Fibroblast of skin of scalp (primary cell): ENCODE results near the gene CDK14.
"Not testable (repeated sequence)": the region's sequence is repeated elsewhere in the genome, so short reads cannot be mapped to it uniquely, and the experiment has no call there.

Source experiments
- DNase-seq: peaks from one replicate; pipeline ENCODE4 v3.0.0-alpha.2; 2013

The CDK14 gene

DNA sequence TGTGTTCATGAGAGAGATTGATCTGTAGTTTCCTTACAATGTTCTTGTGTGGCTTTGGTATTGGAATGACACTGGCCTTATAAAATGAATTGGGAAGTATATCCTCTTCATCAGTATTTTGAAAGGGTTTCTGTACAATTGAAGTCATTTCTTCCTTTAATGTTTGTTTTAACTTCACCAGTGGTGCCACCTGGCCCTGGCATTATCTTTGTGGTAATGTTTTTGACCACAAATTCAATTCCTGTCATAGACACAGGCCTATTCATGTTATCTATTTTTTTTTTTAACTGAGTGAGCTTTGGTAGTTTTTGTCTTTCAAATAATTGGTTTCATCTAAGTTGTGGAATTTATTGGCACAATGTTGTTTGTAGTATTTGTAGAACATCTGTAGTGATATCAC, 127.7 kb downstream of the CDK14 start:
- no peak for DNase-seq

DNA sequence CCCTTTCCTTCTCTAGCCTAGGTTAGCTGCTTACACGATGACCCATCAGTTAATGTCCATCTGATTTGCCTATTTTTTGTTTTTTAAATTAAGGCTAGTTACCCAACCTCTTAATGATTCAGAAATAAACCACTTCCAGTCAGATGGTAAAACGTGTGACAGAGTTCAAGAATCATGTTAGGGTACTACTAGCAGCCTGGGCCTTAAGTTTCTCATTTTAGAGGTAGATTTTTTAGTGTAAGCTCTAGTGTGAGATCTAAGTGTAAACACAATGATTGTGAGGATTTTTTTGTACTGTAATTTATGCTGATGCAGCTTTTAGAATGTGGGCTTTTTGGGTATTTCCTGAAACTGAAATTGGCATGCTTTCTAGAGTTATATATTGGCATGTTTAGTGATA, 130.0 kb downstream of the CDK14 start:
- no peak for DNase-seq

DNA sequence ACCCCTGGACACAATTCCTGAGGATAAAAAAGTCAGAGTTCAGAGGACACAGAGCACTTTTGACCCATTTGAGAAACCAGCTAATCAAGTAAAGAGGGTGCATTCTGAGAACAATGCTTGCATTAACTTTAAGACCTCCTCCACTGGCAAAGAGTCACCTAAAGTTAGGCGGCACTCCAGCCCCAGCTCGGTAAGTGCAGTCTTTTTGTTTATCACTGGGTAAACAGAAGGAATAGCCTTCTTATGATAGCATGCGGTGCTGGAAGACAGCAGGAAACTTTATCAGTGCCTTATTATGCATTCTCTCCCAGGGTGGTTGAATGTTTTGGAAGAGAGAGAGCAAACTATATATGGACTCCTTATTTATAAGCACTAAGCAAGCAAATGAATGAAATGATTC, 130.5 kb downstream of the CDK14 start:
- peak; percentile 17 for DNase-seq

DNA sequence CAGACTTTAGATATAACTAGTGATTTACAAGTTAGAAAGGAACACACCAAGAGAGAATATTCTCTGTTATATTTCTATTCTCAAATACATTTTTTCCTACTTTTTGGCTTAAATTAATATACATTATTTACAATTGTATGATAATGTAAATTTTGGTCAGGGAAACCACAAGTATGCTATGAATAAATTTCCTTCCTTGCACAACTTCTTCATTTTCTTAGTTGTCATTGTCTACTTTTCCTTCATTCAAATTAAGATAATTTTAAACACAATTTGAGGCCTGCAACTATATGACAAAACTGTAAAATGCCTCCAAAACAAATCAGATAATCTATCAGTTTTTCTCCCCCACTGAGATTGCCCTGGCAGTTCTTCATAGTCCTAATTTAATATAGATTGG, 131.3 kb downstream of the CDK14 start:
- DNase-seq: no peak

DNA sequence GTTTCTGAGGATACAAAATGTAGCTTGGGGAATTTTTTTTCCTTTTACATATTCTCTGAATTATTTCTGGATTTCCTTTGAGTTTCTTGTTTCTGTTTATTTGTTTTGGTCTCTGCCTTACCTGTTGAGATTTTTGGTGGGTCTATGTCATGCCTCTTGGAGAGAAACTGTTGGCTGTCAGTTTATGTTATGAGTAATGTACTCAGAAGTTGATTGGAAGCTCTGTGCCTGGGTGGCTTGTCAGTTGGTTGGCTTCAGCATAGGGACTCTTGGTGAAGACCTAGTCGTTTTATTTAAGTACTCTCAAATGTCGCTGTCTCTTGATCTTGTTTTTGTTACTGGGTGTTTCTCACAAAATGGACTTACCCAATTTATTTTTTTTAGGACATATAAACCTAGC, 132.4 kb downstream of the CDK14 start:
- no peak for DNase-seq

DNA sequence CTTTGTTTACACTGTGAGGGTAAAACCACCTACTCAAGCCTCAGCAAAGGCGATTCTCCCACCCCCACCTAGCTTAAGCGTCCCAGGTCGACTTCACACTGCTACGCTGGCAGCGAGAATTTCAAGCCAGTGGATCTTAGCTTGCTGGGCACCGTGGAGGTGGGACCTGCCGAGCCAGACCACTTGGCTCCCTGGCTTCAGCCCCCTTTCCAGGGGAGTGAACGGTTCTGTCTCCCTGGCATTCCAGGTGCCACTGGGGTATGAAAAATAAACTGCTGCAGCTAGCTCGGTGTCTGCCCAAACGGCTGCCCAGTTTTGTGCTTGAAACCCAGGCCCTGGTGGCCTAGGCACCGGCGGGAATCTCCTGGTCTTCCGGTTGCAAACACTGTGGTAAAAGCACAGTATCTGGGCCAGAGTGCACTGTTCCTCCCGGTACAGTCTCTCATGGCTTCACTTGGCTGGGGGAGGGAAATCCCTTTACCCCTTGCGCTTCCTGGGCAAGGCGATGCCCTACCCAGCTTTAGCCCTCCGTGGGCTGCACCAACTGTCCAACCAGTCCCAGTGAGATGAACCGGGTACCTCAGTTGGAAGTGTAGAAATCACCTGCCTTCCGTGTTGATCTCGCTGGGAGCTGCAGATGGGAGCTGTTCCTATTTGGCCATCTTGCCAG, 139.6 kb downstream of the CDK14 start:
- not testable (repeated sequence) for DNase-seq

DNA sequence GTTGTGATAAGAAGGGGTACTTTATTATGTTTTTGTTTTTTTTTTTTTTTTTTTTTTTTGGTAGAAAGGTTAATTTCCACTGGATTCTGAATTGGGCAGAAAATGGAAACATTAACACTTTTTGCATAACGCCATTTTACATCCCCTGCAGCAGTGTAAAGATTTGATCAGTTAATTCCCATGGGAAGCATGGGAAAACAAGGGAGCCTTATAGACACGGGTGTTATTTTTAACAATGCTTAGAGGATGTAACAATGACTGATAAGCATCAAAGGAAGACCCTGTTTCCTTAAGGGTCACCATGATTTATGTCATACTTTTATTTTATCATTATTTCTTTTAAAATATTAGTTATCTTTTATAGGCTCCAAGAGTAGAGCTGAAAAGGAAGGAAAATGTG, 140.2 kb downstream of the CDK14 start:
- DNase-seq: no peak

DNA sequence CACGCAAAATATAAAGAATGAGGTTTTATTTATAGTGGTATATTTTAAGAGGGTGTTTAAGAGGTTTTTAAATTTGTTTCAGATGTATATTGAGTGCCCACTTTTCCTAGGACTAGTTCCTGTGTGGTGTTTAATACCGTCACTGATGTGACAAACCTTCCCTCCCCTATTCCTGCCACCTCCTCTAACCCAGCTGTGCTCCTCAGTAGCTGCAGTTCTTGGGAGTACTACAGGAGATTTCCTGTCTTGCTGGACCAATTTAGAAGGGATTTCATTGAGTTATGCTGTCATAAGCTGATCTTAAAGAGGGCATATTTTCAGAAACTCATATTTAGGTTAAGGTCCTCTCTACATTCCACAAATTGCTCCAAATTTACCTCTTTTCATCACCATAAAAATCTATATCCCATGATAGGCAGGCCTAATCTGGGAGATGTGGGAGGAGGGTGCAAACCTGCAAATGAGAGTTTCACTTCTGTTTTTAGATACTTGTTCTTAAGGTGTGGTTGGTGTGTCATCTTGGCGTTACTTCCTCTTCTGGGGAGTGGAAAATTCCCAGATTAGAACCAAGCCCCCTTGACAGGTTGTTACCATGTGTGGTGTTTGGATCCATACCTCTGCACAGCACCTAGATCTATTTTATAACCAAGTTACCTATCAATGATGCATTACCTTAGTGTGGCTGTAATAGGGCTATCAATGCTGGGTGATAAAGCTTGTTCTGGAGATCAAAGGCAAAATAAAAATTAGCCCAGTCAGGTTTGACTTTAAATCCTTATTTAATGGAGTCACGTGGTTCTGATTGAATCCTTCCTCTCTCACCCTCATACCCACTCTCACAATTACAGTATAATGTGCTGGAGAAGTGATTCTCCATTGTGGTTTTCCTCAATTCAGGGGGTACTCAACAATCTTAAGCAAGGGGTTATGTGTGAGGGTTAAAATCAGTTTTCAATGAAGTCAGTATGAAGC, 141.1 kb downstream of the CDK14 start:
- DNase-seq: no peak

DNA sequence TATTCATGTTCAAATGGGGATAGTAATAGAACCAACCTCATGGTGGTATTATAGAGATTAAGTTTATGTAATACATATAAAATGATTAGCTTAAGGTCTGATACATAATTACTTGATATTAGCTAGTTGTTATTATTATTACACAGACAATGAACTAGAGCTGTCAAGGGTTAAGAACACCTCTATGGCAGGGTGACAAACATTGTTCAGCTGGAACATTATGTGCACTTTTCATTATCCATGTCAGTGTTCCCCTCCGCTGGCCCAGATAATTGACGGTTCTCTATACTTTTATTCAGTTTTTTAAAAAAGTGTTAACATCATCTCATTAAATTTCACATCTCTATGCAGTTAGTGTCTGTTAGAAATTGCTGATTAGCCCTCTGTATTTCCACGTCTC, 142.1 kb downstream of the CDK14 start:
- DNase-seq: no peak

DNA sequence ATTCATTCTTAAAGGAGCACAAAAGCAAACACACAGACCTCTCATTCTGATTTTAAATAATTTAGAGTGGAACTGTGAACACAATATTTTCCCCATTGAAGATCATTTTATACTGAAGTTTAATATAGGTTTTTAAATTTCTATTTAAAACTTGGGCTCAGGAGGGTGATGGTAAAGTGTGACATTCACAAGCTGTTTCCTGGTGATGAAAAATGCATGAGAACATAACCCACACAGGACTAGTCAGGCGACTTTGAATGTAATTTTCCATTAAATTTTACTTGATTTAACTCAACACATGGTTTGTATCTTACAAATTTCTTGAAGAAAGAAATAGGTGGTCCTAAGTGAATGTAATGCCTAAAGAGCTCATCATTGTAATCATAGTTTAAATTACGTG, 143.6 kb downstream of the CDK14 start:
- DNase-seq: no peak

DNA sequence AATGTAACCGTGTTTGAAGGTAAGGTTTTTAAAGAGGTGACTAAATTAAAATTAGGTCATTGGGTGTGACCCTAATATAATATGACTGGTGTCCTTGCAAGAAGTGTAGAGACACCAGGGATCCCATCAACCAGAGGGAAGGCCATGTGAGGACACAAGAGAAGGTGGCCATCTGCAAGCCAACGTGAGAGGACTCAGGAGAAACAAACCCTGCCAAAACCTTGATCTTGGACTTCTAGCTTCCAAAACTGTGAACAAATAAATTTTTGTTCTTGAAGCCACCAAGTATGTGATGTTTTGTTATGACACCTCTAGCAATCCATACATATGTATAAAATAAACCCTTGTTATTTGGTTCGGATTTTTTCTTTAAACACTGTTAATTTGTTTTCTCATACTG, 144.3 kb downstream of the CDK14 start:
- DNase-seq: no peak

DNA sequence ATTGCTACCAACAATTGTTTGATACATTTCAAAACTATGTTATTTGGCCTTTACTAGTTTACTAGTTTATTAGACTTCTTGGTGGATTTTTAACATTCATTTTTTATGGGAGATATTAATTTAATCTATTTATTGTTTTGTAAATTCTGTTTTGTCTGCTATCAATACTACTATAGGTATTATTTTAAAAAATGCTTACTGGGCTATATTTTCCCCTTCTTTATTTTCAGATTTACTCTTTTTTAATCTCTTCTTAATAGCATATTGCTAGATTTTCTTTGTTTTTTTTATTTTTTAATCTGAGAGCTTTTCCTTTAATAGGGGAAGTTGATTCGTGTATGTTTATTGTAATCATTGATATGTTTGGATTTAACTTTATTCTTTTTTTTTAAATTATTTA, 147.5 kb downstream of the CDK14 start:
- no peak for DNase-seq

DNA sequence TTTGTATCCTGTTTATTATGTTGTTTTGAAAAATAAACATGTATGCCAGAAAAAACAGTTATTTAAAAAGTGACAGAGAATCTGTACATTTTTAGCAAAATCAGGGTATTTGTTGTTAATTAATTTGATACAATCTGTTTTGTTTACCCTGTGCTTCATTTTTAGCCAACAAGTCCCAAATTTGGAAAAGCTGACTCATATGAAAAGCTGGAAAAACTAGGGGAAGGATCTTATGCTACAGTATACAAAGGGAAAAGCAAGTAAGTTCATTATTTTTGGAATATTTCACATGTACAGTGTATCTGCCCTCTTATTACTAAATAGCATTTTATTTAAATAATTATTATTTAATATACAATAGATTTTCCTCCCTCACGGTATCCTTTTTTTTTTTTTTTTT, 151.4 kb downstream of the CDK14 start:
- DNase-seq: no peak

DNA sequence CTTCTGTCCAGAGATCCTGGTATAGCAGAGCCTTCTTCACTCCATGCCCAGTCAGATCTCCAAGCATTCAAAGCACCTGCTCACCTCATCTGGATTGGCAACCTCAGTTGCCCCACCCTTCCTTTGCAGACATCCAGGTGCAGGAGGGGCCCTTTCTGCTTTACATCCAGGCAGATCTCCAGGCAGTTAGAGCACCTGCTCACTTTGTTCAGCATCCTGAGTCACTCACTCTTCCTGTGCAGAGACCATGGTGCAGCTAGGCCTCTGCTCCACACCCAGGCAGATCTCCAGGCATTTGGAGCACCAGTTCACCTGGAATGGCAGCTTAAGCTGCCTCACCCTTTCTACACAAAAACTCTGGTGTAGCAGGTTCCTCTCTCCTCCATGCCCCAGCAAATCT, 153.1 kb downstream of the CDK14 start:
- no peak for DNase-seq

DNA sequence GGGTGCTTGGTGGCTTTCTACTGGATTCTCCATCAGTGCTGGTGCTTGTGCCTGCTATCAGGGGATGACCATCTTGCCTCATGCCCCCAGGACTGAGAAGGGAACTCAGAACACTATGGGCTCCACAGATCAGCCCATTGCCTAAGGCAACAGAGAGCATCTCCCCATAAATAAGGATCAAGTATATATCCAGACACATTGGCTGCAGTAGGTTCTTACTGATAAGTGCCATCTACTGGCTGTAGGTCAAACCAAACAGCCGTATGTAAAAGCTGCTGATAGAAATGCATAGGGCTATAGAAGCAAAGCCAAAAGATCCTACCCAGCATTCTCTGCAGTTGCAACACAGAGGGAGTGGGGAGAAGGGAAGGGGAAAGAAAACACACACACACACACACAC, 153.7 kb downstream of the CDK14 start:
- no peak for DNase-seq

DNA sequence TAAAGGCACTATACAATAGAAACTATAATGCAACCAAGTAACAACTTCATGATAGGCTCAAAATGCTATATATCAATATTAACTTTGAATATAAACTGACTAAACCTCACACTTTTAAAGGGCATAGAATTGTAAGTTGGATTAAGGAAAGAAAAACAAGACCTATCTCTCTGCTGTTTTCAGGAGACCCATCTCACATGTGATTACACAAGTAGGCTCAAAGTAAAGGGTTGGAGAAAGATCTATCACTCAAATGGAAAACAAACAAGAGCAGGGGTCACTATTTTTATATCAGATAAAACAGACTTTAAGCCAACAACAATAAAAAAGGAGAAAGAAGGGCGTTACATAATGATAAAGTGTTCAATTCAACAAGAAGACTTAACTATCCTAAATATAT, 155.5 kb downstream of the CDK14 start:
- DNase-seq: no peak

DNA sequence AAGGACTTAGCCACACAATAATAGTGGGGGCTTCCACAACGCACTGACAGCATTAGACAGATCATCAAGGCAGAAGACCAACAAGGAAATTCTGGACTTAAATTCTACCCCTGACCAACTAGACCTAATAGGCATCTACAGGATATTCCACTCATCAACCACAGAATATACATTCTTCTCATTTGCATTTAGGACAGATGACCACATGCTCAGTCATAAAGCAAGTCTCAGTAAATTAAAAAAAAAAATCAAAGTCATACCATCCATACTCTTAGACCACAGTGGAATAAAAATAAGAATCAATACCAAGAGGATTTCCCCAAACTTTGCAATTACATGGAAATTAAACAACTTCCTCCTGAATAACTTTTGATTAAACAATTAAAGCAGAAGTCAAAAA, 155.9 kb downstream of the CDK14 start:
- no peak for DNase-seq

DNA sequence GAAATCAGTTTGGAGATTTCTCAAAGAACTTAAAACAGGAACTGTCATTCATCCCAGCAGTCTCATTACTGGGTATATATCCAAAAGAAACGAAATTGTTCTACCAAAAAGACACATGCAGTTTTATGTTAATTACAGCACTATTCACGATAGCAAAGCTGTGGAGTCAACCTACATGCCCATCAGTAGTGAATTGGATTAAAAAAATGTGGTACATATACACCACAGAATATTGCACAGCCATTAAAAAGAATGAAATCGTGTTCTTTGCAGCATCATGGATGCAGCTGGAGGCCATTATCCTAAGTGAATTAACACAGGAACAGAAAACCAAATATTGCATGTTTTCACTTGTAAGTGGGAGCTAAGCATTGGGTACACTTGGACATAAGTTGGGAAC, 158.9 kb downstream of the CDK14 start:
- DNase-seq: no peak

DNA sequence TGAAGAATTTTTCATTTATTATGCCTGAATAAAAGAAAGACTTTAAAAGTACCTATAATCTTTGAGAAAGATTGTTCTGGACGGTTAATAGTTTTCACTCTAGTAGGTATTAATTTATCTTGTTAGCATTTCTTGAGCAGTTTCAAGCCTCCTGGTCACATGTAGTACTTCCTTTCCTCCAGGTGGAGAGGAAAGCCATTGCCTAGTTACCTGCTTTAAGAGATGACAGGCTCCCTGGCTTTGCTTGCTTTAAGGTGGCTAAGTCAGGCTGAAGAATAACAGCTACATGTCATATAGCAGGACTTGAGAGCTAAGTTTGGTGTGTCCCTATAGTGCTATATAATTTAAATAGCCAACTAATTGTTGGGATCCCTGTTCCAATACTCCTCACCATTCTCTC, 160.2 kb downstream of the CDK14 start:
- DNase-seq: no peak

DNA sequence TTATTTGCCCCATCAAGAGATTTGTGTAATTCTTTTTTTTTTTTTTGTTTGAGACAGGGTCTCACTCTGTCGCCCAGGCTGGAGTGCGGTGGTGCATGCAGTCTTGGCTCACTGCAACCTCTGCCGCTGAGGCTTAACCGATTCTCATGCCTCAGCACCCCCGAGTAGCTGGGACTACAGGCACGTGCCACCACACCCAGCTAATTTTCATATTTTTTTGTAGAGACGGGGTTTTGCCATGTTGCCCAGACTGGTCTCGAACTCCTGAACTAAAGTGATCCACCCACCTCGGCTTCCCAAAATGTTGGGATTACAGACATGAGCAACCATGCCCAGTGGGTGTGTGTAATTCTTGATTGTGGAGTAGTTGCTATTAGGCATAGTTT, 161.4 kb downstream of the CDK14 start:
- not testable (repeated sequence) for DNase-seq

DNA sequence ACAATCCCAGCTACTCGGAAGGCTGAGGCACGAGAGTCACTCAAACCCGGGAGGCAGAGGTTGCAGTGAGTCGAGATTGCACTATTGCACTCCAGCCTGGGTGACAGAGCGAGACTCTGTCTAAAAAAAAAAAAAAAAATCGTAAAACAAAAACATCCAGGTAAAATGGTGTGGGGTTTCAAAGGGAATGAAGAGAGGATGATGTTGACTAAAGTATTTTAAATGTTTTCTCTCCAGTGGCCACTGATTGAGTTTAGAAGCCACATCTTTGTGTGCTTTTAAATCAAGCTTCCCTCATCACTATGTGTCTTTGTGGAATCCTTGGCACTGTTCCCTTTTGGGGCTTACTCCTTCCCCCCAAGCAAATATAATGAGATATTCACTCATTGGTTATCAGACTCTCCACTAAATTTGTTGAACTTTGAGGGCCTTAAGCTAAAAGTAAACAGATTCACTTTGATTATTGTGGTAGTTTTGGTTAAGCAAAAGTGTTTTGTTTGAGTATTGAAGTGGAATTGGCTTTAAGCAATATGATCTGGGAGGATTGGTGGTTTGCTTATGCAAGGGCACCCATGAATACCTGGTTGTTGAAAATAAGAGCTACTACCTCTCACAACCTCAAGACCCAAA, 162.9 kb downstream of the CDK14 start:
- DNase-seq: no peak

DNA sequence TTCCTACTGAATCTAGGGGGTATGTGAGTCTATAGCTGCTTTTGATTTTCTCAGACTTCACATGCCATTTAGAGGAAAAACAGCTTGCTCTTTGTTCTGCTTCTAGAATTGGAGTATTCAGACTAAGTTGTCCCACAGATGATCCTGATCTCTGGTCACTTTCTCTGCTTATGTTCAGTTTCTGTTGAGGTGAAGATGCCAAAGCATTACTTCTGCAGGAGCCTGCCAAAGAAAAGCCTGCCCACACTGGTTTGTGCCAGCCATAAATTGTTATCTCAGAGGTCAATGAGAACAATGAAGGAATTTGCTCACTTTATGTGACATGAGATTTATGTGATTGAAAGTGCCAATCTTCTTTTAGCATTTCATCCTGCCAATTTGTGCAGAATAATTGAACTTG, 163.6 kb downstream of the CDK14 start:
- no peak for DNase-seq

DNA sequence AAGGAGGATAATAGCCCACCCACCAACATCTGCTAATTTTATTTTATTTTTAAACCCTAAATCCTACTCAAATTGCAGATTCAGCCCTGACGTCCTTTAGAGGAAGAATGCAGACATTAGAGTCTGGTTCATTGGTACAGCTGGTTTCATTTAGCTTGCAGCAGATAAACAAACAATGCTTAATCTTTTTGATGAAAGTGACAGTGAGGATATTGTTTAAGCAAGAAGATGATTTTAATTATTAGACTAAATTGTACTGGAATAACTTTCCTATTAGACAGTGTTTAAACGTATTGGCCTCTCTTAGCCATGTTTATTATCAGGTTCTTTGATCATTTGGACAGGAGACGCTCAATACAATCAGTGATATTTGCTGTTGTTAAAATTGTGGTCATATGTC, 164.8 kb downstream of the CDK14 start:
- DNase-seq: no peak

DNA sequence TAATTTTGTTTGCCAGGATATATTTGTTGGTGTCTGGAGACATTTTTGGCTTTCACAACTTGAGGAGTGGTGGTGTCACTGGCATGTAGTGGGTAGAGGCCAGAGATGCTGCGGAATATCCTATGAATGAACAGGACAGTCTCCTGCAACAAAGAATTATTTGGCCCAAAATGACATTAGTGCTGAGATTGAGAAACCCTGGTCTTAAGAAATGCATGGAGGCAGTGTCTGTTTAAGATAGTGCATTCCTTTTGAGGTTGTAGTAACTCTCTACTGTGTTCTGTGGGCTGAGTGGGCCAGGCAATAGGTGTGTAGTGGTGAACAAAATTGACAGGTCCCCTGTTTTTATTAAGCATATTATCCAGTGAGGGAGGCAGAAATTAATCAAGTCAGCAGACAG, 165.5 kb downstream of the CDK14 start:
- no peak for DNase-seq
